Measurements from ENCODE around the gene NTRK2. TPM values are rescaled to one million over a fixed set of nuclear protein-coding genes. Genes with fewer than 3 reads are reported as not detected.

Gene NTRK2
- total RNA-seq, 5 donors from 2014 or later (not counting 1 experiment from before 2014, with no cell fraction given): 0.05 to 0.39 (median 0.12) TPM; not detected in 1

GRCh38 chr9:84793251-84793650 lies 123.7 kb downstream of the NTRK2 start:
- H3K4me3 ChIP-seq (ENCODE audit: control insufficient read depth in 1 of 2, extremely low read depth in 1 of 2, low read length in 1 of 2): no peak overlapping the region
- Mint-ChIP-seq H3K36me3 (no peaks in the 10 kb centered on the region), H3K27ac (no peak overlapping the region), H3K9me3 (no peaks in the 10 kb centered on the region), H3K27me3 (no peaks in the 10 kb centered on the region), H3K4me3 (no peak overlapping the region), H3K4me1 (no peaks in the 10 kb centered on the region)
- DNase-seq (no peak), ATAC-seq (replicated peaks in 1 of 4) (no peak)
- no peaks in the 10 kb centered on the region for H3K4me1 ChIP-seq (ENCODE audit: control insufficient read depth in 1 of 2, extremely low read depth in 1 of 2, insufficient read depth in 2 of 2, low read length in 2 of 2)
- no peak overlapping the region for H3K27ac ChIP-seq (ENCODE audit: low read length)
- POLR2A ChIA-PET: no interaction called here
- no peaks in the 10 kb centered on the region for H3K9me3 ChIP-seq
- H3K27me3 ChIP-seq (replicated peaks in 1 of 2; ENCODE audit: control insufficient read depth in 2 of 2, extremely low read depth in 1 of 2, insufficient read depth in 2 of 2, low read length in 1 of 2): peaks cover 5 to 6% of the 10 kb centered on the region in 2 experiments
- CTCF ChIA-PET: no interaction called here
- WGBS (ENCODE audit: insufficient coverage): no CpG with 5 or more reads among the region's 3 CpGs
- H3K36me3 ChIP-seq (ENCODE audit: control insufficient read depth in 2 of 2, extremely low read depth in 1 of 2, insufficient read depth in 1 of 2, low read length in 1 of 2): no peaks in the 10 kb centered on the region

GRCh38 chr9:84794981-84795637 lies 125.6 kb downstream of the NTRK2 start:
- ATAC-seq (replicated peaks in 1 of 4) (no peak), DNase-seq (no peak)
- H3K4me3 ChIP-seq (ENCODE audit: control insufficient read depth in 1 of 2, extremely low read depth in 1 of 2, low read length in 1 of 2): no peak overlapping the region
- WGBS (ENCODE audit: insufficient coverage): 57% methylated on average over 6 of the region's 10 CpGs
- H3K4me1 ChIP-seq (ENCODE audit: control insufficient read depth in 1 of 2, extremely low read depth in 1 of 2, insufficient read depth in 2 of 2, low read length in 2 of 2): no peaks in the 10 kb centered on the region
- Mint-ChIP-seq H3K27ac (no peak overlapping the region), H3K9me3 (no peaks in the 10 kb centered on the region), H3K4me3 (no peak overlapping the region), H3K36me3 (no peaks in the 10 kb centered on the region), H3K4me1 (no peaks in the 10 kb centered on the region), H3K27me3 (no peaks in the 10 kb centered on the region)
- ChIA-PET CTCF (interaction anchor here in 1 of 2 donors (0.9 kb wide), 1 partner anchor 19 kb away, joined by 3 read pairs; no protein-coding TSS in a partner anchor), POLR2A (interaction anchor here in 1 of 2 donors (0.7 kb wide), 1 partner anchor 360 kb away, joined by 3 read pairs; no protein-coding TSS in a partner anchor)
- H3K27ac ChIP-seq (ENCODE audit: low read length): no peak overlapping the region
- no peaks in the 10 kb centered on the region for H3K36me3 ChIP-seq (ENCODE audit: control insufficient read depth in 2 of 2, extremely low read depth in 1 of 2, insufficient read depth in 1 of 2, low read length in 1 of 2)
- peaks cover 0 to 2% of the 10 kb centered on the region in 2 experiments for H3K27me3 ChIP-seq (replicated peaks in 1 of 2; ENCODE audit: control insufficient read depth in 2 of 2, extremely low read depth in 1 of 2, insufficient read depth in 2 of 2, low read length in 1 of 2)
- no peaks in the 10 kb centered on the region for H3K9me3 ChIP-seq

- H3K27me3 Mint-ChIP-seq: no peaks in the 10 kb centered on the region
- no peak overlapping the region for H3K27ac Mint-ChIP-seq
- H3K27me3 ChIP-seq (replicated peaks in 1 of 2; ENCODE audit: control insufficient read depth in 2 of 2, extremely low read depth in 1 of 2, insufficient read depth in 2 of 2, low read length in 1 of 2): no peaks in the 10 kb centered on the region
- H3K36me3 ChIP-seq (ENCODE audit: control insufficient read depth in 2 of 2, extremely low read depth in 1 of 2, insufficient read depth in 1 of 2, low read length in 1 of 2): no peaks in the 10 kb centered on the region
- CTCF ChIA-PET: no interaction called here
- no peaks in the 10 kb centered on the region for H3K4me1 Mint-ChIP-seq
- H3K9me3 Mint-ChIP-seq: no peaks in the 10 kb centered on the region
- H3K27ac ChIP-seq (ENCODE audit: low read length): no peak overlapping the region
- POLR2A ChIA-PET: no interaction called here
- H3K4me1 ChIP-seq (ENCODE audit: control insufficient read depth in 1 of 2, extremely low read depth in 1 of 2, insufficient read depth in 2 of 2, low read length in 2 of 2): no peaks in the 10 kb centered on the region
- H3K4me3 Mint-ChIP-seq: no peak overlapping the region
- no peak for DNase-seq
- no peaks in the 10 kb centered on the region for H3K36me3 Mint-ChIP-seq
- H3K9me3 ChIP-seq: no peaks in the 10 kb centered on the region
- H3K4me3 ChIP-seq (ENCODE audit: control insufficient read depth in 1 of 2, extremely low read depth in 1 of 2, low read length in 1 of 2): no peak overlapping the region
- ATAC-seq (replicated peaks in 1 of 4): no peak
- WGBS (ENCODE audit: insufficient coverage): no CpG with 5 or more reads among the region's 1 CpG
Observed at GRCh38 chr9:84796404-84796803, 126.9 kb downstream of the NTRK2 start.

GRCh38 chr9:84799251-84799650 lies 129.7 kb downstream of the NTRK2 start:
- Mint-ChIP-seq H3K4me3 (no peak overlapping the region), H3K27ac (no peak overlapping the region), H3K9me3 (no peaks in the 10 kb centered on the region), H3K4me1 (no peaks in the 10 kb centered on the region), H3K36me3 (no peaks in the 10 kb centered on the region), H3K27me3 (no peaks in the 10 kb centered on the region)
- no peaks in the 10 kb centered on the region for H3K9me3 ChIP-seq
- no peaks in the 10 kb centered on the region for H3K4me1 ChIP-seq (ENCODE audit: control insufficient read depth in 1 of 2, extremely low read depth in 1 of 2, insufficient read depth in 2 of 2, low read length in 2 of 2)
- H3K36me3 ChIP-seq (ENCODE audit: control insufficient read depth in 2 of 2, extremely low read depth in 1 of 2, insufficient read depth in 1 of 2, low read length in 1 of 2): no peaks in the 10 kb centered on the region
- DNase-seq (no peak), ATAC-seq (replicated peaks in 1 of 4) (no peak)
- POLR2A ChIA-PET: no interaction called here
- H3K27ac ChIP-seq (ENCODE audit: low read length): no peak overlapping the region
- H3K27me3 ChIP-seq (replicated peaks in 1 of 2; ENCODE audit: control insufficient read depth in 2 of 2, extremely low read depth in 1 of 2, insufficient read depth in 2 of 2, low read length in 1 of 2): no peaks in the 10 kb centered on the region
- no CpG with 5 or more reads among the region's 2 CpGs for WGBS (ENCODE audit: insufficient coverage)
- no peak overlapping the region for H3K4me3 ChIP-seq (ENCODE audit: control insufficient read depth in 1 of 2, extremely low read depth in 1 of 2, low read length in 1 of 2)
- CTCF ChIA-PET: interaction anchor here in 1 of 2 donors (0.6 kb wide), 1 partner anchor 1611 kb away, joined by 3 read pairs; no protein-coding TSS in a partner anchor

GRCh38 chr9:84804951-84805694 lies 135.6 kb downstream of the NTRK2 start:
- Mint-ChIP-seq H3K9me3 (no peaks in the 10 kb centered on the region), H3K27me3 (peaks cover 0 to 6% of the 10 kb centered on the region in 2 donors), H3K27ac (no peak overlapping the region), H3K4me3 (no peak overlapping the region), H3K4me1 (no peaks in the 10 kb centered on the region), H3K36me3 (no peaks in the 10 kb centered on the region)
- ChIA-PET CTCF (no interaction called here), POLR2A (no interaction called here)
- DNase-seq (no peak), ATAC-seq (replicated peaks in 1 of 4) (no peak)
- Histone ChIP-seq H3K4me3 (ENCODE audit: control insufficient read depth in 1 of 2, extremely low read depth in 1 of 2, low read length in 1 of 2) (no peak overlapping the region), H3K4me1 (ENCODE audit: control insufficient read depth in 1 of 2, extremely low read depth in 1 of 2, insufficient read depth in 2 of 2, low read length in 2 of 2) (no peaks in the 10 kb centered on the region), H3K27ac (ENCODE audit: low read length) (no peak overlapping the region), H3K36me3 (ENCODE audit: control insufficient read depth in 2 of 2, extremely low read depth in 1 of 2, insufficient read depth in 1 of 2, low read length in 1 of 2) (no peaks in the 10 kb centered on the region), H3K9me3 (no peaks in the 10 kb centered on the region), H3K27me3 (replicated peaks in 1 of 2; ENCODE audit: control insufficient read depth in 2 of 2, extremely low read depth in 1 of 2, insufficient read depth in 2 of 2, low read length in 1 of 2) (no peaks in the 10 kb centered on the region)
- no CpG with 5 or more reads among the region's 5 CpGs for WGBS (ENCODE audit: insufficient coverage)

- Mint-ChIP-seq H3K4me3 (no peak overlapping the region), H3K9me3 (no peaks in the 10 kb centered on the region), H3K27me3 (peaks cover under 1 to 10% of the 10 kb centered on the region in 2 donors), H3K36me3 (no peaks in the 10 kb centered on the region), H3K4me1 (no peaks in the 10 kb centered on the region), H3K27ac (no peak overlapping the region)
- H3K9me3 ChIP-seq: no peaks in the 10 kb centered on the region
- DNase-seq (no peak), ATAC-seq (replicated peaks in 1 of 4) (no peak)
- ChIA-PET CTCF (interaction anchor here in 1 of 2 donors (0.6 kb wide), 1 partner anchor 413 kb away, joined by 3 read pairs; no protein-coding TSS in a partner anchor), POLR2A (no interaction called here)
- no peaks in the 10 kb centered on the region for H3K27me3 ChIP-seq (replicated peaks in 1 of 2; ENCODE audit: control insufficient read depth in 2 of 2, extremely low read depth in 1 of 2, insufficient read depth in 2 of 2, low read length in 1 of 2)
- H3K27ac ChIP-seq (ENCODE audit: low read length): no peak overlapping the region
- 100% methylated on average over 2 of the region's 5 CpGs for WGBS (ENCODE audit: insufficient coverage)
- H3K4me3 ChIP-seq (ENCODE audit: control insufficient read depth in 1 of 2, extremely low read depth in 1 of 2, low read length in 1 of 2): no peak overlapping the region
- H3K36me3 ChIP-seq (ENCODE audit: control insufficient read depth in 2 of 2, extremely low read depth in 1 of 2, insufficient read depth in 1 of 2, low read length in 1 of 2): no peaks in the 10 kb centered on the region
- H3K4me1 ChIP-seq (ENCODE audit: control insufficient read depth in 1 of 2, extremely low read depth in 1 of 2, insufficient read depth in 2 of 2, low read length in 2 of 2): no peaks in the 10 kb centered on the region
Observed at GRCh38 chr9:84807431-84807830, 137.9 kb downstream of the NTRK2 start.
